AG04449 (cell line): Measurements from ENCODE around the gene C3orf80.

Experiments used
- CTCF ChIA-PET: fragments of 350-600 bp; formaldehyde crosslinking; extraction: SDS; loops from one replicate; lab custom pipeline; 2021; ENCODE audit warnings: antibody characterized with exemption; lab: Yijun Ruan, JAX
- POLR2A ChIA-PET: fragments of 400-600, 350-600 bp; formaldehyde crosslinking; extraction: SDS; loops from one replicate; lab custom pipeline; 2020; ENCODE audit warnings: antibody characterized with exemption, inconsistent platforms; lab: Yijun Ruan, JAX
- DNase-seq: peaks from one replicate; pipeline ENCODE4 v3.0.0-alpha.2; 2010; ENCODE audit warnings: low read depth, low spot score
- H3K4me3 ChIP-seq: 2 replicates; pipeline ENCODE4 v1.5.1; 2011; ENCODE audit warnings: low read depth, mild to moderate bottlenecking, control low read depth, low read length
- TF ChIP-seq, protein P1 (sequence below): IDR thresholded peaks from one replicate; pipeline ENCODE4 v1.5.1; 2011; ENCODE audit warnings: mild to moderate bottlenecking, moderate library complexity, low read length, control low read depth, inconsistent platforms; ENCODE audit not compliant: insufficient read depth; ENCODE audit errors: missing control alignments

Gene C3orf80

DNA sequence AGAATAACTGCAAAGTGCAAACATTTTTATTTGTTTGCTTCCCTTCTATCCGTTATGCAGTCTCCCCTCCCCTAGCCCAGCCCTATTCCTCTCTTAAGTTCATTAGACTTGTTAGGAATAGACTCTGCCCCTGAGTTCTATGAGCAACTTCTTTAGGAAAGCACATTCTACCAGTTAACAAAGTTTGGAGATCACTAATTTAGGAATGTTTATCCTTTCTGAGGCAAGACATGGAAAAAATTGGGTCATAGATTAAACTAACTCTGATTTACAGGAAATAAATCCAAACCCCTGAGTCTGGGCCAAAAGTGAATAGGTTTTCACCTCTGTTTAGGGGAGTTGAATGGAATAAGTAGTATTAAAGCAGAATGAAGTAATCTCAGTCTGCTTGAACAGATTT lies 34.4 kb downstream of the C3orf80 start:
- no peak overlapping the region for H3K4me3 ChIP-seq
- TF ChIP-seq, protein P1, sequence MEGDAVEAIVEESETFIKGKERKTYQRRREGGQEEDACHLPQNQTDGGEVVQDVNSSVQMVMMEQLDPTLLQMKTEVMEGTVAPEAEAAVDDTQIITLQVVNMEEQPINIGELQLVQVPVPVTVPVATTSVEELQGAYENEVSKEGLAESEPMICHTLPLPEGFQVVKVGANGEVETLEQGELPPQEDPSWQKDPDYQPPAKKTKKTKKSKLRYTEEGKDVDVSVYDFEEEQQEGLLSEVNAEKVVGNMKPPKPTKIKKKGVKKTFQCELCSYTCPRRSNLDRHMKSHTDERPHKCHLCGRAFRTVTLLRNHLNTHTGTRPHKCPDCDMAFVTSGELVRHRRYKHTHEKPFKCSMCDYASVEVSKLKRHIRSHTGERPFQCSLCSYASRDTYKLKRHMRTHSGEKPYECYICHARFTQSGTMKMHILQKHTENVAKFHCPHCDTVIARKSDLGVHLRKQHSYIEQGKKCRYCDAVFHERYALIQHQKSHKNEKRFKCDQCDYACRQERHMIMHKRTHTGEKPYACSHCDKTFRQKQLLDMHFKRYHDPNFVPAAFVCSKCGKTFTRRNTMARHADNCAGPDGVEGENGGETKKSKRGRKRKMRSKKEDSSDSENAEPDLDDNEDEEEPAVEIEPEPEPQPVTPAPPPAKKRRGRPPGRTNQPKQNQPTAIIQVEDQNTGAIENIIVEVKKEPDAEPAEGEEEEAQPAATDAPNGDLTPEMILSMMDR = no peak
- ChIA-PET POLR2A (no interaction called here), CTCF (no interaction called here)
- no peak for DNase-seq

DNA sequence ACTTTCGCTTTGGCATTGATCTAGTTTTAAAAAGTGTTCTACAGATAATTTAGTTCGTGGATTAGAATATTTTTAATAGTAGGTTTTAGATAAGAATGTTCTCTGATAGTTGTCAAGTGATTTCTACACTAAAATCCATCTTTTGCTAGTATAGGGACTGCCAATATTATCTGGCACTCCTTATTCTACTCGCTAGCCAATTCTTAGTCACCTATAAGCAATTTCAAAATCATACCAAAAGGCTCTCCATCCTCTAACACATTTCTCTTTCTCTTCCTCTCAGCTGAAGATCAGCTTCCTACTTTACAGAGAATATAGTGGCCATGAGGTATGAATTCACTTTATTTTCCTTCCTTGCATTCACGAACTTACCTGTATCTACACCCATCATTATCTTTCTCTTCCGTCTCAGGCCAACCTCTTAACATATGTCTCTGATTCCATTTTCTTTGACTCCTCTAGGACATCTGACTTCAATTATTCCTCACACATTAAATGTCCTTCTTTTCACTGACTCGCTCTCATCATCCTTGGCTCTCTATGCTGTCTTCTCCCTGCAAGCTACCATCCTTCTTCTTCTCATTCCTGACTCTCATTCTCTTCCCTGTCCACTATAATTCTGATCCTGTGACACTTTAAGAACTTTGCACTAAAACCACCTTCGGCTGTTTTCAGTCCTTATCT lies 35.5 kb downstream of the C3orf80 start:
- TF ChIP-seq, protein P1 = no peak
- ChIA-PET POLR2A (no interaction called here), CTCF (no interaction called here)
- DNase-seq = no peak
- no peak overlapping the region for H3K4me3 ChIP-seq

DNA sequence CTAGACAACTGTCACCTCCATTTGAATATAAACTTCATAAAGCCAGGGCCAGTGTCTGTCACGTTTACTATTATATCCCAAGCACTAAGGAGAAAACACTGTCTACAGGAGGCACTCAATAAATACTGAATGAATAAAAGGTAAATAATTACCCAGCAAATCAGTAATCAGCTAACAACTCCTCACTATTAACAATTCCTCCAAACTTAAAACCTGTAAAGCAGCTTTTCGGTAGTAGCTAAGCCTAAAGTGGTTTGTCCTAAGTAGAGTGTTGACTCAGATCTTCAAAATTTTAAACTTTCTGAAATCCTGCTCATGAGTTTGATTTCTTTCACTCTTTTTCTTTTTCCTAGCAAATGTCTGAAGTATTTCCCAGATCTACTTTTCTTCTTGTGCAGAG lies 39.9 kb downstream of the C3orf80 start:
- ChIA-PET CTCF (no interaction called here), POLR2A (no interaction called here)
- no peak for DNase-seq
- TF ChIP-seq, protein P1 = no peak
- no peak overlapping the region for H3K4me3 ChIP-seq
